Effector memory CD8-positive, alpha-beta T cell (primary cell): ENCODE data around the gene CSTPP1.

ENCODE experiments used
- ATAC-seq: fragments of 150-1000 bp; cut with Tn5 transposase; replicated peaks from 2 replicates; pipeline ENCODE4 v1.10.0; 2021; ENCODE audit warnings: mild to moderate bottlenecking, moderate library complexity
- DNase-seq, 3 experiments: peaks; one replicate each; pipeline ENCODE4 v3.0.0; 2021
- H3K27ac Mint-ChIP-seq, 2 donors: one replicate each; pipeline ENCODE4 v1.8.0; 2022; ENCODE audit warnings: mild to moderate bottlenecking in 2 of 2, mixed read lengths in 2 of 2, moderate library complexity in 2 of 2
- H3K27me3 Mint-ChIP-seq, 2 donors: one replicate each; pipeline ENCODE4 v1.8.0; 2022; ENCODE audit warnings: mixed read lengths in 2 of 2
- H3K36me3 Mint-ChIP-seq: one replicate; pipeline ENCODE4 v1.8.0; 2022; ENCODE audit warnings: mild to moderate bottlenecking, moderate library complexity, mixed read lengths; ENCODE audit not compliant: insufficient read depth
- H3K4me1 Mint-ChIP-seq, 2 donors: one replicate each; pipeline ENCODE4 v1.8.0; 2022; ENCODE audit warnings: low read depth in 2 of 2, mixed read lengths in 2 of 2
- H3K4me3 Mint-ChIP-seq, 2 donors: one replicate each; pipeline ENCODE4 v1.8.0; 2022; ENCODE audit warnings: mild to moderate bottlenecking in 2 of 2, mixed read lengths in 2 of 2, moderate library complexity in 2 of 2
- H3K9me3 Mint-ChIP-seq, 2 donors: one replicate each; pipeline ENCODE4 v1.8.0; 2022; ENCODE audit warnings: mixed read lengths in 2 of 2
- total RNA-seq, 9 experiments: gene quantifications; one replicate each; lab custom pipeline; 2026; lab: John Stamatoyannopoulos, UW

CSTPP1 gene, protein sequence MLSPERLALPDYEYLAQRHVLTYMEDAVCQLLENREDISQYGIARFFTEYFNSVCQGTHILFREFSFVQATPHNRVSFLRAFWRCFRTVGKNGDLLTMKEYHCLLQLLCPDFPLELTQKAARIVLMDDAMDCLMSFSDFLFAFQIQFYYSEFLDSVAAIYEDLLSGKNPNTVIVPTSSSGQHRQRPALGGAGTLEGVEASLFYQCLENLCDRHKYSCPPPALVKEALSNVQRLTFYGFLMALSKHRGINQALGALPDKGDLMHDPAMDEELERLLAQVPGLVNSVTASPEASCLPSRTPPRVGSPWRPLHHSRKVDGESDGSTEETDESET
- total RNA-seq = 7.4 to 20.2 (median 13.3) reads per million in 9 experiments

DNA sequence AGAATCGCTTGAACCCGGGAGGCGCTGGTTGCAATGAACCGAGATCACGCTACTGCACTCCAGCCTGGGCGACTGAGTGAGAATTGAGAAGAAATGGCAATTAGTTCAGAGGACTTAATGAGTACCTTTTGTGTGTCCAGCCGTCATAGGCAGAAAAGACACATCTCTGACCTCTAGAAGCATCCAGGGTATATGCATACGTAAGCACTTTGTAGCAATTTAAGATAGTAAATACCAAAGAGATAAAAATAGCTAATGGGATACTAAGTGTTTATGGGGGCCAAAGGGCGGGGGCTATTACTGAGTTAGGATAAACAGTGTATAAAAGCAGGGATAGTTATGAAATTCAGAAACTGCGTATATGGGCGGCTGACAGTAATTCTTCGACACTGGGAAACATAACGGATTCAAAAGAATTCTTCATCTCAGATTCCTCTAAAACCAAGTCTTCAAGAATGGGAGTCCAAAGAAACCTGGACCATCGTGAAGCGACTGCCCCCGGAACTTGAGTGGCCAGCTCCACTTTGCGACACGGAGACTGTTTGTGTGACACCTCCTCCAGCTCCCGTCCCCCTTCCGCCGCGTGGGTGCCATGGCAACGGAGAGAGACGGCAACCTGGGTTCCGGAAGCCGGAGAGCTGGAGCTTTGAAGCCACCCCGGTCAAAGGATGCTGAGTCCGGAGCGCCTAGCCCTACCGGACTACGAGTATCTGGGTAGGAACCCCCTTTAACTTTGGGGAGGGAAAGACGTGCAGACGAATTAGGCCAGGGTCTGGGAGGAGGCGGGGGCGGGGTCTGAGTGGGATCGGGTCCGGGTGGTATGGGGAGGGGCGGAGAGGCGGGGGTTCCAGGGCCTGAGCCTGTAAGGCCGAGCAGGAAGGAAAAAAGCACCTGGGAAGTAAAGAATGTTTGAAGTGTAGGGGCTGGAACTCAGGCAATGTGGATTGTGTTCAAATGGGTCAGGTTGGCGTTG, at the start of gene CSTPP1:
CSTPP1 (plus strand) TSS at position 624 of the 973 bp plus-strand sequence; CDS start at position 669, 45 bp downstream.
- no peaks in the 10 kb centered on the region for H3K9me3 Mint-ChIP-seq
- H3K4me1 Mint-ChIP-seq = peaks cover 10 to 31% of the 10 kb centered on the region in 2 donors
- H3K27me3 Mint-ChIP-seq = peaks cover 9 to 11% of the 10 kb centered on the region in 2 donors
- ATAC-seq (peak; percentile 99), DNase-seq (peak; percentile 89 to 92 (median 90))
- H3K4me3 Mint-ChIP-seq = peak within 1 kb of the TSS; percentile 84 to 93
- H3K27ac Mint-ChIP-seq = peak within 1 kb of the TSS; percentile 92 to 94
- peaks cover 14% of the 10 kb centered on the region for H3K36me3 Mint-ChIP-seq

GRCh38 chr11:46888636-46889035, 47.9 kb upstream of the CSTPP1 start:
- DNase-seq = no peak
- Mint-ChIP-seq H3K4me3 (no peak overlapping the region), H3K27ac (no peak overlapping the region), H3K36me3 (peaks cover 3% of the 10 kb centered on the region), H3K27me3 (peaks cover 16 to 36% of the 10 kb centered on the region in 2 donors), H3K9me3 (no peaks in the 10 kb centered on the region), H3K4me1 (no peaks in the 10 kb centered on the region)
- no peak for ATAC-seq

DNA sequence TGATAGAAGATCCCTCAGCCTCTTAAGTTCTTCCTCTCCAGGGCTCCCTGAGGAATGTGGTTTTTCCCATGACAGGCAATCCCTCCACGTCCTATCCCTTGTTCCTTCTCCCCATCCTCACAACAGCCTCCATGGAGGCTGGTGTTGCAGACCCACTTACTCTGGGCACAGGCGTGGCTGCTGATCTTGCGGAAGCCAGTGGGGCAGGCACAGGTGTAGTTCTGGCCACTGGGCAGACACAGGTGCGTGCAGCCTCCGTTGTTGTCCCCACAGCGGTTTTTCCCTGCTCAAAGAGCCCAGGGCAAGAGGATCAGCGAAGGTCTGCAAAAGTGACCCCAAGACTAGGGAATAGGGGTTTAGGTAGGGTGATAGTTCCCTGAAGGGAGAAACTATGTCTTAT, 47.3 kb upstream of the CSTPP1 start:
- Mint-ChIP-seq H3K4me1 (no peaks in the 10 kb centered on the region), H3K9me3 (no peaks in the 10 kb centered on the region)
- peak; percentile 7 for ATAC-seq

DNA sequence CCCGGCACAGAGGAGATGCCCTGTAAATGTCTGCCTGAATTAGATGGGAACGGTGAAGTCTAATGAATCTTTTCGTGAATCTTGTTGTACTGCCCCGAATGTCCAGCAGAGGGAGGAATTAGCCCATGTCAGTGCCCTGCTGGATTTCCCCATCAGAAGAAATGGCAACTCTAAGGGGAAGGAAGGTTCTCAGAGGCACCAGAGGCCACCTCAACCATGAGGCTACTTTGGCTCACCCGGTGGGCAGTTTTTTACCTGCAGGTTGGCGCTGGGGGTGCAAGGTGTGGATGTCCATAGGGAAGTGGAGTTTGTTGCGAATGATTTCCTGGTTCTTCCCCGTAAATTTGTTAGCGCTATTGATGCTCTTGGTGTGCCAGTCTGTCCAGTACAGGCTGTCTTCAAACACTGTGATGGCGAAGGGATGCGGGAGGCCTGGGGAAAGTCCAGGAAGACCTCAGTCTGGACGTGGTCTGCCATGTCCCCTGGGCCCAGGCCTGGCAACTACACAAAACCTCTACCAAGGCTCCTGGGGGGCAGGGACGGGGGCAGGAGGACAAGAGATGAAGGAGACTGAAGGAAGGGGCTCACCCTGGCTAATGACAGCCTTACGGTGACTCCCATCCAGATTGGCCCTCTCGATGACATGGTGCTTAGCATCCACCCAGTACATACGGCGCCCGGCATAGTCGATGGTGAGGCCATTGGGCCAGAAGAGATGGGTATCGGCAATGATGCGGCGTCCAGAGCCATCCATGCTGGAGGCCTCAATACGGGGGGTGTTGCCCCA, 46.7 kb upstream of the CSTPP1 start:
- H3K4me1 Mint-ChIP-seq = no peaks in the 10 kb centered on the region
- peaks cover 3% of the 10 kb centered on the region for H3K36me3 Mint-ChIP-seq
- no peak overlapping the region for H3K27ac Mint-ChIP-seq
- no peaks in the 10 kb centered on the region for H3K9me3 Mint-ChIP-seq
- H3K4me3 Mint-ChIP-seq = no peak overlapping the region
- H3K27me3 Mint-ChIP-seq = peaks cover 12 to 32% of the 10 kb centered on the region in 2 donors
- peak; percentile 73 to 80 (median 74) for DNase-seq
- ATAC-seq = peak; percentile 92

More for the DNA sequence above, 47.3 kb upstream of the CSTPP1 start:
- no peak overlapping the region for H3K4me3 Mint-ChIP-seq
- H3K27me3 Mint-ChIP-seq = peaks cover 12 to 32% of the 10 kb centered on the region in 2 donors
- H3K27ac Mint-ChIP-seq = no peak overlapping the region
- no peak for DNase-seq
- peaks cover 3% of the 10 kb centered on the region for H3K36me3 Mint-ChIP-seq

DNA sequence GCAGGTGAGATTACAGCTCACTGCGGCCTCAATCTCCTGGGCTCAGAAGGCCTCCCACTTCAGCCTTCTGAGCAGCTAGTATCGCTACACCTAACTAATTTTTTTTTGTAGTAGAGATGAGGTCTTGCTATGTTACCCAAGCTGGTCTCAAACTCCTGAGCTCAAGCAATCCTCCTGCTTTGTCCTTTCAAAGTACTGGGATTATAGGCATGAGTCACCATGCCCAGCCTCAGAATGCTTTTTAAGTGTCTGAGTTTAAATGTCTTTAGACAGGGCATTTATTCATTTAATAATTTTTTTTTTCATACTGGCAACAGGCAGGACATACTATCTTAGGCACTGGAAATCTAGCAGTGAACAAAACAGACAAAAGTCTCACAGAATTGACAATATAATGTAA, 45.9 kb upstream of the CSTPP1 start:
- DNase-seq (no peak), ATAC-seq (no peak)
- peaks cover 12 to 33% of the 10 kb centered on the region in 2 donors for H3K27me3 Mint-ChIP-seq
- no peak overlapping the region for H3K27ac Mint-ChIP-seq
- H3K4me3 Mint-ChIP-seq = no peak overlapping the region
- H3K36me3 Mint-ChIP-seq = peaks cover 3% of the 10 kb centered on the region
- H3K4me1 Mint-ChIP-seq = no peaks in the 10 kb centered on the region
- H3K9me3 Mint-ChIP-seq = no peaks in the 10 kb centered on the region

DNA sequence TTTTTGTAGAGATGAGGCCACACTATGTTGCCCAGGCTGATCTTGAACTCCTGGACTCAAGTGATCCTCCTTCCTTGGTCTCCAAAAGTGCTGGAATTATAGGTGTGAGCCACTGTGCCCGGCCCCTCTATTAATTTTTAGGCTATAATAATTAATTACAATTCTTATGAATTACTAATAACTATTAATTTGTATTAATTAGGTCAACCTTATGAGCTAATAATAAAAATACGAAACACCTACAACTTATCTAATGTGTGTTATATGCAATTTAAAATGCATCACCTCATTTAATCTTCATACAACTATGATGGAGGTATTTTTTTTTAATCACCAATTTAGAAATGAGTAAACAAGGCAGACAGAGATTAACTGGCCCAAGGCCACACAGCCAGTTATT, 44.5 kb upstream of the CSTPP1 start:
- H3K4me3 Mint-ChIP-seq = no peak overlapping the region
- H3K36me3 Mint-ChIP-seq = peaks cover 3% of the 10 kb centered on the region

GRCh38 chr11:46892838-46893237, 43.7 kb upstream of the CSTPP1 start:
- DNase-seq (no peak), ATAC-seq (no peak)
- H3K27ac Mint-ChIP-seq = no peak overlapping the region
- H3K4me3 Mint-ChIP-seq = no peak overlapping the region
- H3K27me3 Mint-ChIP-seq = peaks cover 0 to 24% of the 10 kb centered on the region in 2 donors
- no peaks in the 10 kb centered on the region for H3K4me1 Mint-ChIP-seq
- H3K9me3 Mint-ChIP-seq = no peaks in the 10 kb centered on the region
- peaks cover 3% of the 10 kb centered on the region for H3K36me3 Mint-ChIP-seq

More for the DNA sequence above, 44.5 kb upstream of the CSTPP1 start:
- Mint-ChIP-seq H3K4me1 (no peaks in the 10 kb centered on the region), H3K27ac (no peak overlapping the region), H3K9me3 (no peaks in the 10 kb centered on the region), H3K27me3 (peaks cover under 1 to 27% of the 10 kb centered on the region in 2 donors)
- DNase-seq (no peak), ATAC-seq (no peak)

DNA sequence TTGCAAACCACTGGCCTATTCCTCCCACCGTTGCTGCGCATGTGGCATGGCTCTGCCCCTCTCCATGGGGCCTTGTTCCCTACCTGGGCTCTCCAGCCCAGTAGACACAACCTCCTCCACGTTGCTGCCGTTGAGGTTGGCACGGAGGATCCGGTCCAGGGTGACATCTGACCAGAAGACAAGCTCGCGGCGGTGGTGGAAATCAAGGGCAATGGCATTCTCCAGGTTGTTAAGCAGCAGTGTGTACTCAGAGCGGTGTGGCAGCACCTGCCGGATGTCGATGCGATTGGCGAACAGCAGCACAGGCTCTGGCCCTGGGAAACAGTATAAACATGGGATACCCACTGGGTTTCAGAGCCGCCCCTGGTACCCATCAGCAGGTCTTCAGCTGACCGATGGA, 42.1 kb upstream of the CSTPP1 start:
- H3K27me3 Mint-ChIP-seq = peaks cover 6 to 21% of the 10 kb centered on the region in 2 donors
- ATAC-seq = no peak
- DNase-seq = no peak
- peaks cover 3% of the 10 kb centered on the region for H3K36me3 Mint-ChIP-seq
- no peaks in the 10 kb centered on the region for H3K9me3 Mint-ChIP-seq
- H3K4me1 Mint-ChIP-seq = no peaks in the 10 kb centered on the region
- no peak overlapping the region for H3K4me3 Mint-ChIP-seq
- no peak overlapping the region for H3K27ac Mint-ChIP-seq

DNA sequence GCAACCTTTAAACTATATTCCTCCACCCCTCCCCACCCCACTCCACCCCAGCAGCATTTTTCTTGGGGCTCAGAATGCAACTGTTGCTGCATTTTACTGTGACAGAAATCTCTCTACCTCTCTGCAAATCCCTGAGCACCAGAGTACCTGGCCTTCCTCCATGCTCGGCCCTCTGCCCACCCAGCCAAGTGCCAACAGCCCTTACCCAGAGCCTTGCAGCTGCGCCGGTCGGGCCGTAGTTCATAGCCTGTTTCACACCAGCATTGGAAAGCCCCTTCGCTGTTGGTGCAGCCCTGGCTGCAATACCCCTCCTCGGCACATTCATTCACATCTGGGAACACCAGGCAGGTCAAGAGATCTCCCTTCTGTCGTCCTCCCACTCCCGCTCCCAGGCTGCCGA, 41.6 kb upstream of the CSTPP1 start:
- DNase-seq (no peak), ATAC-seq (no peak)
- Mint-ChIP-seq H3K27me3 (peaks cover 6 to 21% of the 10 kb centered on the region in 2 donors), H3K9me3 (no peaks in the 10 kb centered on the region), H3K4me3 (no peak overlapping the region), H3K27ac (no peak overlapping the region), H3K36me3 (peaks cover 3% of the 10 kb centered on the region), H3K4me1 (no peaks in the 10 kb centered on the region)

DNA sequence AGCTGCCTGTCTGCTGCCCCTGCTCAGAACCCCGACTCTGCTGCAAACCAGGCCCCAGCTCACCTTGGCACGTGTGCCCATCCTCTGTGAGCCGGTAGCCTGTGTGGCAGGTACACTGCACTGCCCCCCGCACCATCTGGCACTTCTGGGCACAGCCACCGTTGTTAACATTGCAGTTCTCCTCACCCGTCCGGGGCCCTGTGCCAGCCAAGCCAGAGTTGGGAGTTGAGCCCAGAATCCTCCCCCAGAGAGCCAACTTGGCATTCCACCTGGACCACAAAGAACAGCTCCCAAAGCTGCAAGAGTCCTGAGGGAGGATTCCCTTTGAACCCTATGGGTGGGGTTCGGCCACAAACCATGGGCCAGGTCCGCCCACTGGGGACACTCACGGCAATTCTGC, 40.7 kb upstream of the CSTPP1 start:
- Mint-ChIP-seq H3K27me3 (peaks cover 6 to 22% of the 10 kb centered on the region in 2 donors), H3K4me1 (no peaks in the 10 kb centered on the region), H3K27ac (no peak overlapping the region), H3K36me3 (no peaks in the 10 kb centered on the region), H3K9me3 (no peaks in the 10 kb centered on the region), H3K4me3 (no peak overlapping the region)
- no peak for DNase-seq
- no peak for ATAC-seq

DNA sequence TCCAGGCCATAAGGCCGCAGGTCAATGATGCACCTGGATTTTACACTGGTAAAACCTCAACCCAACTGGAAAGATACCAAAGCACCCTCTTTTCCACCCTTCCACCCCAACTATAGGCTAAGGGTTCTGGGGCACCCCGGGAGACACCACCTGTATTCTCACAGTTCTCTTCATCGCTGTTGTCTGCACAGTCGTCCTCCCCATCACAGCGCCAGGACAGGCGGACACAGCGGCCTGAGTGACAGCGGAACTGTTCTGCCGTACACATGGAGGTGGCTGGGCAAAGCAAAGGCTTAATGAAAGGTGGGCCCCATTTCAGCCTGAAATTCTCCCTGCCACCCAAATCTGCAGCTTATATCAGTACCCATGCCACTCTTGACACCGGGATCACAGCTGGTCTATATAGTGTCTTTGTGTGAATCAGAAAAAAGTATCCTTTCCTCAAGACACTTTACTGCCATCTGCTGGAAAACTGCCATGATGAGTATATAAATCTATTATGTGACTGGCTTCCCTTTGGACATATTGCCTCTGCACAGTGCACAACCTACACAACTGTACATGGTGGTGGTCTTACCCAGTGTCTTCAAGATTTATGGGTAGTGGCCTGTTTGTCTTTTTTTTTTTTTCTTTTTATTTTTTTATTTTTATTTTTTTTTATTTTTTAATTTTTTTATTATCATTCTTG, 39.7 kb upstream of the CSTPP1 start:
- ATAC-seq = no peak
- peaks cover 6 to 22% of the 10 kb centered on the region in 2 donors for H3K27me3 Mint-ChIP-seq
- DNase-seq = no peak
- no peaks in the 10 kb centered on the region for H3K36me3 Mint-ChIP-seq
- H3K4me3 Mint-ChIP-seq = no peak overlapping the region
- no peaks in the 10 kb centered on the region for H3K4me1 Mint-ChIP-seq
- no peaks in the 10 kb centered on the region for H3K9me3 Mint-ChIP-seq
- H3K27ac Mint-ChIP-seq = no peak overlapping the region

DNA sequence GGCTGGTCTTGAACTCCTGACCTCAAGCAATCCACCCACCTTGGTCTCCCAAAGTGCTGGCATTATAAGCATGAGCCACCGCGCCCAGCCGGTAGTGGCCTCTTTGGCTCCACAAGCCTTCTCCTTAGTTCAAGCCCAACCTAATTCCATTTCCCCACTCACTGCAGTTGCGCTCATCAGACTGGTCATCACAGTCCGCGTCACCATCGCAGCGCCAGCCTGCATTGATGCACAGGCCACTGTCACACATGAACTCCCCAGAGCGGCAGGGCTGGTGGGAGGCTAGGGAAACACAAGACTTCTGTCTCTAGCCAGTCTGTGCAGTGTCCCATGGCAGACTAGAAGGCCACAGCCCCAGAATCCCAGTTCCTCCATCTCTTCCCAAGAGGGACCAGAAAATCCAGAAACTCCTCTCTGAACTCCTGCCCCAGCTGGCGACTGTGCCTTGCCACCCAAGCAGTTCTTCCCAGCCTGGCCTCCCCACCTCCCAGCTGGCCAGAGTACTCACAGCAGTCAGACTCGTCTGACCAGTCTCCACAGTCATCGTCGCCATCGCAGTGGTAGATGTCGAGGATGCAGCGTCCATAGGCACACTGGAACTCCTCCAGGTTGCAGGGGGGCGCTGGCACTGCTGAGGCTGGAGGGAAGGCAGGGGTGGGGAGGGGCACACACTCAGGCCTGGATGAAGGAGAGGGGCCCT, 38.0 kb upstream of the CSTPP1 start:
- Mint-ChIP-seq H3K4me1 (no peaks in the 10 kb centered on the region), H3K36me3 (no peaks in the 10 kb centered on the region), H3K4me3 (no peak overlapping the region), H3K27me3 (peaks cover 9 to 22% of the 10 kb centered on the region in 2 donors), H3K27ac (no peak overlapping the region), H3K9me3 (no peaks in the 10 kb centered on the region)
- DNase-seq (no peak), ATAC-seq (no peak)
